Measurements from ENCODE around the gene PLEKHM2.
"Not testable (repeated sequence)": the region's sequence is repeated elsewhere in the genome, so short reads cannot be mapped to it uniquely, and the experiment has no call there.

Gene PLEKHM2

GRCh38 chr1:15684042-15684461, at the start of gene PLEKHM2:
Gene PLEKHM2 (plus strand): TSS chr1:15684320. CDS start chr1:15684559, 239 bp downstream.
- peak in 1 of 2 donors; percentile 18 for DNase-seq (ENCODE audit: low read depth in 2 of 2)

GRCh38 chr1:15636436-15636835, 47.7 kb upstream of the PLEKHM2 start:
- no peak for DNase-seq (ENCODE audit: low read depth in 2 of 2)

- no peak for DNase-seq (ENCODE audit: low read depth in 2 of 2)
Measured at GRCh38 chr1:15637826-15638225, 46.3 kb upstream of the PLEKHM2 start.

GRCh38 chr1:15639262-15639661, 44.9 kb upstream of the PLEKHM2 start:
- DNase-seq (ENCODE audit: low read depth in 2 of 2): no peak

GRCh38 chr1:15639931-15640330, 44.2 kb upstream of the PLEKHM2 start:
- no peak for DNase-seq (ENCODE audit: low read depth in 2 of 2)

GRCh38 chr1:15640667-15641066, 43.5 kb upstream of the PLEKHM2 start:
- no peak for DNase-seq (ENCODE audit: low read depth in 2 of 2)

GRCh38 chr1:15649937-15650336, 34.2 kb upstream of the PLEKHM2 start:
- DNase-seq (ENCODE audit: low read depth in 2 of 2): no peak

- DNase-seq (ENCODE audit: low read depth in 2 of 2): no peak
Measured at GRCh38 chr1:15650433-15650832, 33.7 kb upstream of the PLEKHM2 start.

- DNase-seq (ENCODE audit: low read depth in 2 of 2): not testable (repeated sequence)
Measured at GRCh38 chr1:15652130-15652529, 32.0 kb upstream of the PLEKHM2 start.

- DNase-seq (ENCODE audit: low read depth in 2 of 2): no peak
Measured at GRCh38 chr1:15654091-15654690, 29.9 kb upstream of the PLEKHM2 start.

- no peak for DNase-seq (ENCODE audit: low read depth in 2 of 2)
Measured at GRCh38 chr1:15656464-15656863, 27.7 kb upstream of the PLEKHM2 start.

- DNase-seq (ENCODE audit: low read depth in 2 of 2): no peak
Measured at GRCh38 chr1:15657021-15657420, 27.1 kb upstream of the PLEKHM2 start.

- no peak for DNase-seq (ENCODE audit: low read depth in 2 of 2)
Measured at GRCh38 chr1:15660151-15660550, 24.0 kb upstream of the PLEKHM2 start.

- no peak for DNase-seq (ENCODE audit: low read depth in 2 of 2)
Measured at GRCh38 chr1:15662477-15662876, 21.6 kb upstream of the PLEKHM2 start.

- no peak for DNase-seq (ENCODE audit: low read depth in 2 of 2)
Measured at GRCh38 chr1:15663925-15664324, 20.2 kb upstream of the PLEKHM2 start.

- no peak for DNase-seq (ENCODE audit: low read depth in 2 of 2)
Measured at GRCh38 chr1:15667362-15667761, 16.8 kb upstream of the PLEKHM2 start.

GRCh38 chr1:15668089-15668754, 15.9 kb upstream of the PLEKHM2 start:
- DNase-seq (ENCODE audit: low read depth in 2 of 2): no peak

GRCh38 chr1:15669074-15669473, 15.0 kb upstream of the PLEKHM2 start:
- no peak for DNase-seq (ENCODE audit: low read depth in 2 of 2)

GRCh38 chr1:15669864-15670263, 14.3 kb upstream of the PLEKHM2 start:
- no peak for DNase-seq (ENCODE audit: low read depth in 2 of 2)

- DNase-seq (ENCODE audit: low read depth in 2 of 2): no peak
Measured at GRCh38 chr1:15671430-15671829, 12.7 kb upstream of the PLEKHM2 start.

GRCh38 chr1:15674386-15675159, 9.5 kb upstream of the PLEKHM2 start:
- DNase-seq (ENCODE audit: low read depth in 2 of 2): no peak

GRCh38 chr1:15676010-15676409, 8.1 kb upstream of the PLEKHM2 start:
- DNase-seq (ENCODE audit: low read depth in 2 of 2): no peak
